WTC11 (cell line): ENCODE data around the gene SPTLC3. TPM values are rescaled to one million over a fixed set of nuclear protein-coding genes. Genes with fewer than 3 reads are reported as not detected.

Experiments used
- ATAC-seq: fragments of 200-7000 bp; cut with Tn5 transposase; 2 replicates; pipeline ENCODE4 v1.10.0; 2021; ENCODE audit warnings: mild to moderate bottlenecking, moderate library complexity
- CTCF ChIA-PET: fragments of 300-600 bp; sonication (Branson Sonifier 250); formaldehyde crosslinking; loops from one replicate; lab custom pipeline; 2021; ENCODE audit warnings: antibody characterized with exemption; lab: Charles Lee
- POLR2A ChIA-PET: fragments of 350-600 bp; sonication (Branson Sonifier 250); formaldehyde crosslinking; loops from one replicate; lab custom pipeline; 2021; ENCODE audit warnings: antibody characterized with exemption; lab: Charles Lee
- DNase-seq: peaks from one replicate; pipeline ENCODE4 v3.0.0; 2021; ENCODE audit warnings: low spot score
- H3K27ac Mint-ChIP-seq: 2 replicates; pipeline ENCODE4 v1.8.0; 2021; ENCODE audit warnings: mixed read lengths
- H3K27me3 Mint-ChIP-seq: 2 replicates; pipeline ENCODE4 v1.8.0; 2021; ENCODE audit warnings: low read depth, mild to moderate bottlenecking, moderate library complexity, mixed read lengths
- H3K36me3 Mint-ChIP-seq: 2 replicates; pipeline ENCODE4 v1.8.0; 2021; ENCODE audit warnings: mixed read lengths
- H3K4me1 Mint-ChIP-seq: 2 replicates; pipeline ENCODE4 v1.8.0; 2022; ENCODE audit warnings: mixed read lengths
- H3K4me3 Mint-ChIP-seq: 2 replicates; pipeline ENCODE4 v1.8.0; 2021; ENCODE audit warnings: mild to moderate bottlenecking, moderate library complexity, mixed read lengths
- H3K9me3 Mint-ChIP-seq: 2 replicates; pipeline ENCODE4 v1.8.0; 2021; ENCODE audit warnings: mixed read lengths
- CREM ChIP-seq: sonication (generic); formaldehyde crosslinking; IDR thresholded peaks from 2 replicates; pipeline ENCODE4 v1.8.1; 2022; ENCODE audit warnings: mild to moderate bottlenecking, missing genetic modification reagents, moderate library complexity
- ESRRA ChIP-seq: sonication (generic); formaldehyde crosslinking; IDR thresholded peaks from 2 replicates; pipeline ENCODE4 v1.8.1; 2022; ENCODE audit warnings: mild to moderate bottlenecking, missing genetic modification reagents, borderline replicate concordance
- HMGA2 ChIP-seq: fragments of 250-450 bp; sonication (Bioruptor Pico); IDR thresholded peaks from 2 replicates; pipeline ENCODE4 v1.4.0; 2021; ENCODE audit warnings: mild to moderate bottlenecking, moderate library complexity
- IRF2 ChIP-seq: sonication (generic); formaldehyde crosslinking; IDR thresholded peaks from 2 replicates; pipeline ENCODE4 v1.8.0; 2022; ENCODE audit warnings: low read depth, missing genetic modification reagents, borderline replicate concordance
- JUN ChIP-seq: sonication (generic); formaldehyde crosslinking; IDR thresholded peaks from 2 replicates; pipeline ENCODE4 v1.8.0; 2023; ENCODE audit warnings: mild to moderate bottlenecking, missing genetic modification reagents
- KAT7 ChIP-seq: sonication (generic); formaldehyde crosslinking; IDR thresholded peaks from 2 replicates; pipeline ENCODE4 v1.8.1; 2023; ENCODE audit warnings: missing genetic modification reagents, mild to moderate bottlenecking, borderline replicate concordance
- NFATC4 ChIP-seq: fragments of 250-450 bp; sonication (Bioruptor Pico); IDR thresholded peaks from 2 replicates; pipeline ENCODE4 v1.9.0; 2021; ENCODE audit warnings: mild to moderate bottlenecking
- NR1H2 ChIP-seq: sonication (generic); formaldehyde crosslinking; IDR thresholded peaks from 2 replicates; pipeline ENCODE4 v1.9.0; 2021; ENCODE audit warnings: mild to moderate bottlenecking, moderate library complexity, missing genetic modification reagents
- RELA ChIP-seq: sonication (generic); formaldehyde crosslinking; IDR thresholded peaks from 2 replicates; pipeline ENCODE4 v1.8.1; 2022; ENCODE audit warnings: missing genetic modification reagents, mild to moderate bottlenecking, borderline replicate concordance
- TEAD4 ChIP-seq: sonication (generic); formaldehyde crosslinking; IDR thresholded peaks from 2 replicates; pipeline ENCODE4 v1.8.0; 2022; ENCODE audit warnings: mild to moderate bottlenecking, missing genetic modification reagents
- TP53 ChIP-seq: sonication (generic); formaldehyde crosslinking; IDR thresholded peaks from 2 replicates; pipeline ENCODE4 v1.8.1; 2023; ENCODE audit warnings: mild to moderate bottlenecking, missing genetic modification reagents
- ZNF232 ChIP-seq: sonication (generic); formaldehyde crosslinking; IDR thresholded peaks from 2 replicates; pipeline ENCODE4 v1.8.0; 2022; ENCODE audit warnings: mild to moderate bottlenecking, missing genetic modification reagents
- ZNF263 ChIP-seq: sonication (generic); formaldehyde crosslinking; IDR thresholded peaks from 2 replicates; pipeline ENCODE4 v1.8.1; 2022; ENCODE audit warnings: low read depth, mild to moderate bottlenecking, moderate library complexity, missing genetic modification reagents
- ZNF416 ChIP-seq: fragments of 250-450 bp; sonication (Bioruptor Pico); IDR thresholded peaks from 2 replicates; pipeline ENCODE4 v1.9.0; 2021; ENCODE audit warnings: mild to moderate bottlenecking, inconsistent platforms
- total RNA-seq: library from RNA; stranded (reverse); gene quantifications from 3 replicates; pipeline ENCODE4 v1.2.3, GENCODE V29; 2021
- TF ChIP-seq, protein P1 (sequence below): sonication (generic); formaldehyde crosslinking; conservative IDR thresholded peaks from 2 replicates; pipeline ENCODE4 v1.8.1; 2022; ENCODE audit warnings: mild to moderate bottlenecking, missing genetic modification reagents
- TF ChIP-seq, protein P2 (sequence below): fragments of 250-450 bp; sonication (Bioruptor Pico); IDR thresholded peaks from 2 replicates; pipeline ENCODE4 v2.1.2; 2022; ENCODE audit warnings: mild to moderate bottlenecking, moderate library complexity
- TF ChIP-seq, protein P3 (sequence below): fragments of 250-450 bp; sonication (Bioruptor Pico); conservative IDR thresholded peaks from 2 replicates; pipeline ENCODE4 v1.9.0; 2021; ENCODE audit warnings: mild to moderate bottlenecking
- TF ChIP-seq, protein P4 (sequence below): sonication (generic); formaldehyde crosslinking; IDR thresholded peaks from 2 replicates; pipeline ENCODE4 v1.8.0; 2023; ENCODE audit warnings: missing genetic modification reagents
- TF ChIP-seq, protein P5 (sequence below): sonication (generic); formaldehyde crosslinking; IDR thresholded peaks from 2 replicates; pipeline ENCODE4 v1.8.1; 2022; ENCODE audit warnings: mild to moderate bottlenecking, missing genetic modification reagents, moderate library complexity, borderline replicate concordance
- TF ChIP-seq, protein P6 (sequence below): sonication (generic); formaldehyde crosslinking; IDR thresholded peaks from 2 replicates; pipeline ENCODE4 v1.8.0; 2022; ENCODE audit warnings: mild to moderate bottlenecking, missing genetic modification reagents

Gene SPTLC3
- total RNA-seq, 1 experiment from 2014 or later, result 0.13 TPM

DNA sequence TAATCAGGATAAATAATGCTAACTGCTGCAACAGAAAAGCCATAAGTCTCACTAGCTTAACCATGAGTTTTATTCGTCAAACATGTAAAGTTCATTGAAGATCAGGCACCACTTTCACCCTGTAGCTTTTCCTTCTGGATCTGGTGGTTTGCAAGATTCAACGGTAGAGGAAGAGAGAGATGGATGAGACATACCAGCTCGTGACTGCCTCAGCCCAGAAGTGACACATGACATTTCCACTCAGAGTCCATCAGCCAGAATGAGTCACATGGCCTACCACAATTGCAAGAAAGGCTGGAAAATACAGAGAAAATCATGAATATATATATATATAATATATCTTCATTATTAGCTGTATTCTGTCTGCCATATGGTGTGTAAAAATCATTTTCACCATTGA lies 29.0 kb downstream of the SPTLC3 start (continued):
- TF ChIP-seq KAT7 (CRISPR knock-in tag), result no peak

DNA sequence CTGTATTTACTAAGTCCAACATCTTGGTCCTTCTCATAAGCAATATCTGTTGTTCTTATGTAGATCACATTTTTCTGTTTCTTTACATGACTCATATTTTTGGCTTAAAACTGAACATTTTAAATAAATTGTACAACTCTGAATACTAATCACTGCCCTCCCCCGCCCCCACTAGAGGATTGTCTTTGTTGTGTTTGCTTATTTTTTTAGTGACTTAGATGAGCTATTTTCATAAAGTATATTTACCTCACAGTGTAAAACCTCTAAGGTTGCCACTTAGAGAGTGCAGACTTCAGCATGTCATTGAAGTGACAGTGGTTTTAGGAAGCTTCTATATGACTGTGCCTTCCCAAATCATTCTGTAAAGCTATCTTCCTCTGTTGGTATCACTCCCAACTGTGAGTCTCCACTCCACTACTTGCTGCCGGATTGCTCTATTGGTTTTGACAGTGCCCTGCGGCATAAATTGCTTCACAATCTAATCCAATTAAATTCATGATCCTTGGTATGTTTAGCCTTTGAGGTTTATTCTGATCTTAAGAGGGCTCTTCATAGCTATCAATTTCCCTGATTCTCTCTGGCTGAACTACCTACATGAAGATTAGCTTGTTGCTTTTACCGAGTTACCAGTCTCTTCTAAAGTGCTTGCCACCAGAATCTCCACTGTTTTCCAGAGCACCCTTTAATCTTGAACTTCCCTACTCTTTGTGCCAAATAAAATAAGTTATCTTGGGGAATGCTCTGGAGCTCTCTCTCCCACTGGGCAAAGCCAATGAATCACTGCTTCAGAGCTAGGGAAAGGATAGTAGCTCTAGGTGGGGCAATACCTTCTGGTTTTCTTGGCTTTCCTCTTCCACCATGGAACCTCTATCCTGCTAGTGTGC lies 33.0 kb downstream of the SPTLC3 start:
- ATAC-seq (no peak), DNase-seq (no peak)
- TF ChIP-seq ZNF416 (no peak), ZNF263 (CRISPR knock-in tag) (no peak), IRF2 (CRISPR knock-in tag) (no peak), TP53 (CRISPR knock-in tag) (no peak), JUN (CRISPR knock-in tag) (no peak), ESRRA (CRISPR knock-in tag) (no peak)
- Mint-ChIP-seq H3K27me3 (no peaks in the 10 kb centered on the region), H3K4me3 (no peak overlapping the region), H3K4me1 (peaks cover 5% of the 10 kb centered on the region), H3K9me3 (no peaks in the 10 kb centered on the region; the same call in 1 of the 2 replicates), H3K27ac (no peak overlapping the region), H3K36me3 (no peaks in the 10 kb centered on the region)
- ChIA-PET POLR2A (no interaction called here), CTCF (no interaction called here)

DNA sequence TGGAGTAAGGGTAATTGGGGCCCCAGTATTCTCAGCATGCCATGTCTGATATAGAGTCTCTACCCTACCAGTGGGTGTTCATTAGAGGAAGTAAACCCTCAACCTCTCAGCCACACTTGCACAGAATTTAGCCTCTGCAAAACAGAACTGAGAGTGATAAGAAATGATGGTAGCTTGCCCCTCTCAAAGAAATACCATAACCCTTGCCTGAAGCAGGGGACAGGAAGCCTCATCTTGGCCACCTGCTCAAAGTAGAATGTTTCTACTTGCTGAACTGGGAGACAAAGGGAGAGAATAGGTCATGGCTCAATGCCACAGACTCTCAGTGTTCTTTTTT lies 33.7 kb downstream of the SPTLC3 start:
- CTCF ChIA-PET, result no interaction called here
- Mint-ChIP-seq H3K4me1 (peaks cover 5% of the 10 kb centered on the region), H3K4me3 (no peak overlapping the region), H3K27me3 (no peaks in the 10 kb centered on the region), H3K36me3 (no peaks in the 10 kb centered on the region), H3K9me3 (no peaks in the 10 kb centered on the region), H3K27ac (no peak overlapping the region)
- DNase-seq, result no peak
- POLR2A ChIA-PET, result no interaction called here
- no peak for ATAC-seq
- TF ChIP-seq NR1H2 (CRISPR knock-in tag) (no peak), ZNF416 (no peak), ESRRA (CRISPR knock-in tag) (no peak)

DNA sequence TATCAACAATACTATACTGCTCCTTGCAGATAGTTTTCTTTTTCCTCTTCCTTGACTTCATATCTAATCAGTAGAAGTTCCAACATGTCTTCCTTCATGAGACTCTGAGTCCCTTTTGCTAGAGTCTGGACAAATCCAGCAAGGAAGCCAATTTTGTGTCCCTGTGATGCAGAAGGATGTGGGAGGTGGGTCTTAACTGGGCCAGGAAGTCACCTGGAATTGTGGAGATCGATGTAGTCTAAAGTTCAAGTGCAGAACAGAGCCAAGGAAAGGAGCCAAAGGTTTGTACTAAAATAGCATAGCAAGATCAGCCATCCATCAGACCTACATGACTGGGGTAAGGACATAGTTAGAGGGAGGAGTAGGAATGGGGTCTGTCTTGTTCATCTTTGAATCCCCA lies 37.6 kb downstream of the SPTLC3 start:
- TF ChIP-seq ZNF263 (CRISPR knock-in tag), result no peak
- no peak for TF ChIP-seq CREM (CRISPR knock-in tag)
- TF ChIP-seq, protein P1, sequence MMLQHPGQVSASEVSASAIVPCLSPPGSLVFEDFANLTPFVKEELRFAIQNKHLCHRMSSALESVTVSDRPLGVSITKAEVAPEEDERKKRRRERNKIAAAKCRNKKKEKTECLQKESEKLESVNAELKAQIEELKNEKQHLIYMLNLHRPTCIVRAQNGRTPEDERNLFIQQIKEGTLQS (CRISPR knock-in tag), result no peak
- no peak for TF ChIP-seq TEAD4
- TF ChIP-seq, protein P2, sequence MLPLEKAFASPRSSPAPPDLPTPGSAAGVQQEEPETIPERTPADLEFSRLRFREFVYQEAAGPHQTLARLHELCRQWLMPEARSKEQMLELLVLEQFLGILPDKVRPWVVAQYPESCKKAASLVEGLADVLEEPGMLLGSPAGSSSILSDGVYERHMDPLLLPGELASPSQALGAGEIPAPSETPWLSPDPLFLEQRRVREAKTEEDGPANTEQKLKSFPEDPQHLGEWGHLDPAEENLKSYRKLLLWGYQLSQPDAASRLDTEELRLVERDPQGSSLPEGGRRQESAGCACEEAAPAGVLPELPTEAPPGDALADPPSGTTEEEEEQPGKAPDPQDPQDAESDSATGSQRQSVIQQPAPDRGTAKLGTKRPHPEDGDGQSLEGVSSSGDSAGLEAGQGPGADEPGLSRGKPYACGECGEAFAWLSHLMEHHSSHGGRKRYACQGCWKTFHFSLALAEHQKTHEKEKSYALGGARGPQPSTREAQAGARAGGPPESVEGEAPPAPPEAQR (CRISPR knock-in tag), result no peak
- no peak for TF ChIP-seq ZNF232 (CRISPR knock-in tag)

DNA sequence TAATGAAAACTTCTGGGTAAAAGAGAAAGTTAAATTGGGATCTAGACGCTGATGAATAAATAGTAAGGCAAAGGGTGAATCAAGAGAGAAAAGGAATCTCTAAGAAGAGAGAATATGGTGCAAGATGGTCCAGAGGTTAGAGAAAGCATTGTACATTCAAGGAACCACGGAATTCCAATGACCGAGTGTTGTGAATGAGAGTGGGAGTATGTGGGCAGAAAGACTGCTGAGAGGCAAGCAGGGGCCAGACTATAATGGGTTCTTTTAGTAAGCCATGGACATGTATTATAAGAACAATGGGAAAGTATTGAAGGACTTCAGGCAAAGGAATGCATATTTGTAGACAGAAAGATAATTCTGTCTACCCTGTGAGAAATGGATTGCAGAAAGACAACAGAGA lies 45.2 kb downstream of the SPTLC3 start:
- H3K4me3 Mint-ChIP-seq, result no peak overlapping the region
- H3K9me3 Mint-ChIP-seq, result peaks cover 11% of the 10 kb centered on the region; the same call in 1 of the 2 replicates
- no peaks in the 10 kb centered on the region for H3K36me3 Mint-ChIP-seq
- peaks cover 12% of the 10 kb centered on the region for H3K4me1 Mint-ChIP-seq
- CTCF ChIA-PET, result no interaction called here
- POLR2A ChIA-PET, result no interaction called here
- no peak overlapping the region for H3K27ac Mint-ChIP-seq
- no peak for ATAC-seq
- no peak for DNase-seq
- H3K27me3 Mint-ChIP-seq, result no peaks in the 10 kb centered on the region
- TF ChIP-seq, protein P3, sequence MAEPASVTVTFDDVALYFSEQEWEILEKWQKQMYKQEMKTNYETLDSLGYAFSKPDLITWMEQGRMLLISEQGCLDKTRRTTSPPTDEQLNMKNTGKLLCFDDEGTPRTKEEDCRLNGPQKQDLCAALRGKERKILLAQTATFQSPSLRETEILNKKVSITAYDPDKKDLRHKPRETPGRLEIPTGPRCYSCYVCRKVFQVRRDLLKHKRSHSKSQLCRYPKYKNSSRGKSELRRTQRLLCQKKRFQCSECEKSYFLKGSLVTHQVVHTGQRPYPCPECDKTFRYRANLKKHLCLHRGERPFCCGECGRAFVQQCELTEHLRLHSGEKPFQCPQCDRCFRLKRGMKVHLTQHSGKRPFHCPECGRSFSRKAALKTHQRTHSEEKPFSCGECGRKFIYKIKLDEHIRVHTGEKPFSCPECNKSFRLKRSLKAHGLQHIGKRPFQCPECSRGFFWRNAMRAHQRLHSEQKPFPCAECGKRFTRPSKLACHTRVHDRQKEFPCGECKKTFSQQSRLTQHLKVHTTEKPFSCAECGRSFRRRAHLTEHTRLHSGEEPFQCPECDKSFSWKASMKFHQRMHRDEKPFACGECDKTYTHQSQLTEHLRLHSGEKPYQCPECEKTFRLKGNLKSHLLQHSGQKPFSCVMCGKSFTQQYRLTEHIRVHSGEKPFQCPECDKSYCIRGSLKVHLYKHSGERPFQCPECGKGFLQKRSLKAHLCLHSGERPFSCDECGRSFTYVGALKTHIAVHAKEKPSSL (CRISPR knock-in tag), result no peak
- TF ChIP-seq HMGA2, result no peak
- no peak for TF ChIP-seq NFATC4 (CRISPR knock-in tag)
- TF ChIP-seq, protein P4, sequence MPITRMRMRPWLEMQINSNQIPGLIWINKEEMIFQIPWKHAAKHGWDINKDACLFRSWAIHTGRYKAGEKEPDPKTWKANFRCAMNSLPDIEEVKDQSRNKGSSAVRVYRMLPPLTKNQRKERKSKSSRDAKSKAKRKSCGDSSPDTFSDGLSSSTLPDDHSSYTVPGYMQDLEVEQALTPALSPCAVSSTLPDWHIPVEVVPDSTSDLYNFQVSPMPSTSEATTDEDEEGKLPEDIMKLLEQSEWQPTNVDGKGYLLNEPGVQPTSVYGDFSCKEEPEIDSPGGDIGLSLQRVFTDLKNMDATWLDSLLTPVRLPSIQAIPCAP, result no peak
- no peak for TF ChIP-seq RELA (CRISPR knock-in tag)
- TF ChIP-seq, protein P5, sequence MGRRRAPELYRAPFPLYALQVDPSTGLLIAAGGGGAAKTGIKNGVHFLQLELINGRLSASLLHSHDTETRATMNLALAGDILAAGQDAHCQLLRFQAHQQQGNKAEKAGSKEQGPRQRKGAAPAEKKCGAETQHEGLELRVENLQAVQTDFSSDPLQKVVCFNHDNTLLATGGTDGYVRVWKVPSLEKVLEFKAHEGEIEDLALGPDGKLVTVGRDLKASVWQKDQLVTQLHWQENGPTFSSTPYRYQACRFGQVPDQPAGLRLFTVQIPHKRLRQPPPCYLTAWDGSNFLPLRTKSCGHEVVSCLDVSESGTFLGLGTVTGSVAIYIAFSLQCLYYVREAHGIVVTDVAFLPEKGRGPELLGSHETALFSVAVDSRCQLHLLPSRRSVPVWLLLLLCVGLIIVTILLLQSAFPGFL (CRISPR knock-in tag), result no peak
- TF ChIP-seq, protein P6, sequence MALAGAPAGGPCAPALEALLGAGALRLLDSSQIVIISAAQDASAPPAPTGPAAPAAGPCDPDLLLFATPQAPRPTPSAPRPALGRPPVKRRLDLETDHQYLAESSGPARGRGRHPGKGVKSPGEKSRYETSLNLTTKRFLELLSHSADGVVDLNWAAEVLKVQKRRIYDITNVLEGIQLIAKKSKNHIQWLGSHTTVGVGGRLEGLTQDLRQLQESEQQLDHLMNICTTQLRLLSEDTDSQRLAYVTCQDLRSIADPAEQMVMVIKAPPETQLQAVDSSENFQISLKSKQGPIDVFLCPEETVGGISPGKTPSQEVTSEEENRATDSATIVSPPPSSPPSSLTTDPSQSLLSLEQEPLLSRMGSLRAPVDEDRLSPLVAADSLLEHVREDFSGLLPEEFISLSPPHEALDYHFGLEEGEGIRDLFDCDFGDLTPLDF, result no peak

More for the DNA sequence above, 37.6 kb downstream of the SPTLC3 start:
- CTCF ChIA-PET, result no interaction called here
- POLR2A ChIA-PET, result no interaction called here
- peaks cover 6% of the 10 kb centered on the region; the same call in 1 of the 2 replicates for H3K9me3 Mint-ChIP-seq
- DNase-seq, result no peak
- H3K36me3 Mint-ChIP-seq, result no peaks in the 10 kb centered on the region
- no peak for ATAC-seq
- H3K27ac Mint-ChIP-seq, result no peak overlapping the region
- no peak overlapping the region for H3K4me3 Mint-ChIP-seq
- H3K27me3 Mint-ChIP-seq, result no peaks in the 10 kb centered on the region
- peaks cover 5% of the 10 kb centered on the region for H3K4me1 Mint-ChIP-seq
